LNCaP clone FGC (cell line): Measurements from ENCODE around the gene CBR3.
"Not testable (repeated sequence)": the region's sequence is repeated elsewhere in the genome, so short reads cannot be mapped to it uniquely, and the experiment has no call there.

ENCODE experiments used
- DNase-seq: peaks from one replicate; pipeline ENCODE4 v3.0.0-alpha.2; 2011; ENCODE audit warnings: low read depth
- H3K4me3 ChIP-seq: 2 replicates; pipeline ENCODE4 v1.5.1; 2011; ENCODE audit warnings: mild to moderate bottlenecking, low read depth, low read length, control low read depth
- TF ChIP-seq, protein P1 (sequence below): IDR thresholded peaks from 2 replicates; pipeline ENCODE4 v1.5.1; 2012; ENCODE audit warnings: mild to moderate bottlenecking; ENCODE audit not compliant: control insufficient read depth, insufficient read depth; ENCODE audit errors: extremely low read depth

Gene CBR3

DNA sequence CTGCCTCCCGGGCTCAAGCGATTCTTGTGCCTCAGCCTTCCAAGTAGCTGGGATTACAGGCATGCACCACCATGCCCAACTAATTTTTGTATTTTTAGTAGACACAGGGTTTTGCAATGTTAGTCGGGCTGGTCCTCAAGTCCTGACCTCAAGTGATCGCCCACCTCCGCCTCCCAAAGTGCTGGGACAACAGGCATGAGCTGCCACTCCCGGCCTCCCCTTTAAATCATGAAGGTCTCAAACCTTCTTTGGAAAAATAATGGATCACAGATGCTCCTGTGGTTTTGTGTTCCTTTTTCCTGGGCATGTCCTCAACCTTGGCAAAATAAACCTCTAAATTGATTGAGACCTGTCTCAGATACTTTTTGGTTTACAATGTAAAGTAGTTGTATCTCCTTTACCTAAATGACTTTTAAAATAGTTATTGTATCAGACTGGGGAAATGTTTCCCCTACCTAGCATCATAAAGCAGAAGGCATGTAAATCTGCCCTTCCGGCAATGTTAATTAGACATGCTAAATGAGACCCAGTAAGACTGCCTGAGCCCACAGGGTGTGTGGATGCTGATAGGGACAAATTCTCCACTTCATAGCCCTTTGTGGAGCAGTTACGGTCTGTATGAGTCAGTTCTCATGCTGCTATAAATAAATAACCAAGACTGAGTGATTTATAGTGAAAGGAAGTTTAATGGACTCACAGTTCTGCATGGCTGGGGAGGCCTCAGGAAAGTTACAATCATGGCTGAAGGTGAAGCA lies 37.3 kb upstream of the CBR3 start:
- H3K4me3 ChIP-seq: no peak overlapping the region
- no peak for DNase-seq

DNA sequence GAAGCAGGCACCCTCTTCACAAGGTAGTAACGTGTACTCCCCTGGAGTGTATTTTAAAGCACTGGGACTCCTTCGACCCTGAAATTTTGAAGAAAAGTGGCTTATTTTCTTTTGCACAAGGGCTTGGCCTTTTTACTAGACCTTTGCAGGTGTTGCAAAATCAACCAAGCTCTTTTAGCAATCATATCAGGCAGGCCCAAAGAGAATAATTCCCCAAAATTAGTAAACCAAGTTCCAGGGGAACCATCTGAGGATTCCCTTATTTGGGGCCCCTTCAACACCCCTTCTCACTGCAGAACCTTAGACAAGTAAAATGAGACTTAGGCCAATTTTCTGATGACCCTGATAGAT lies 36.7 kb upstream of the CBR3 start:
- no peak for DNase-seq
- no peak overlapping the region for H3K4me3 ChIP-seq
- TF ChIP-seq, protein P1, sequence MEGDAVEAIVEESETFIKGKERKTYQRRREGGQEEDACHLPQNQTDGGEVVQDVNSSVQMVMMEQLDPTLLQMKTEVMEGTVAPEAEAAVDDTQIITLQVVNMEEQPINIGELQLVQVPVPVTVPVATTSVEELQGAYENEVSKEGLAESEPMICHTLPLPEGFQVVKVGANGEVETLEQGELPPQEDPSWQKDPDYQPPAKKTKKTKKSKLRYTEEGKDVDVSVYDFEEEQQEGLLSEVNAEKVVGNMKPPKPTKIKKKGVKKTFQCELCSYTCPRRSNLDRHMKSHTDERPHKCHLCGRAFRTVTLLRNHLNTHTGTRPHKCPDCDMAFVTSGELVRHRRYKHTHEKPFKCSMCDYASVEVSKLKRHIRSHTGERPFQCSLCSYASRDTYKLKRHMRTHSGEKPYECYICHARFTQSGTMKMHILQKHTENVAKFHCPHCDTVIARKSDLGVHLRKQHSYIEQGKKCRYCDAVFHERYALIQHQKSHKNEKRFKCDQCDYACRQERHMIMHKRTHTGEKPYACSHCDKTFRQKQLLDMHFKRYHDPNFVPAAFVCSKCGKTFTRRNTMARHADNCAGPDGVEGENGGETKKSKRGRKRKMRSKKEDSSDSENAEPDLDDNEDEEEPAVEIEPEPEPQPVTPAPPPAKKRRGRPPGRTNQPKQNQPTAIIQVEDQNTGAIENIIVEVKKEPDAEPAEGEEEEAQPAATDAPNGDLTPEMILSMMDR: no peak

More for the DNA sequence above, 37.3 kb upstream of the CBR3 start:
- TF ChIP-seq, protein P1: no peak

DNA sequence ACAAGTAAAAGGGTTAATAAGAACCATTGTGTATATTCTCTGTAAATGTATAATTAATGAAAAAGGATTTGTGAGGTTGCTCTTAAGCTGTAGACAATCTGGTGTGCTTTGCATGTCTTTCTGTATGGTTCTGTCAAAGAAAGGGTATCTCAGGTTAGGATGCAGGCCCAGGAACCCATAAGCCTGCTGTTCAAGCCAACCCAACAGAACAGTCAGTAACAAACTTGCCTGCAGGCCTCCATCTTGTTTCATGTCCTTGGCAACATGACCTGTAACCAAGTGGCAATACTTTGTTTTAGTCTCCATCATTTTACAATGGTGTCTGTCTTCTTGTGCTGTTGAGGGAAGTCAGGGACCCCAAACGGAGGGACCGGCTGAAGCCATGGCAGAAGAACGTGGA lies 35.9 kb upstream of the CBR3 start:
- DNase-seq: no peak
- no peak overlapping the region for H3K4me3 ChIP-seq
- TF ChIP-seq, protein P1: no peak

DNA sequence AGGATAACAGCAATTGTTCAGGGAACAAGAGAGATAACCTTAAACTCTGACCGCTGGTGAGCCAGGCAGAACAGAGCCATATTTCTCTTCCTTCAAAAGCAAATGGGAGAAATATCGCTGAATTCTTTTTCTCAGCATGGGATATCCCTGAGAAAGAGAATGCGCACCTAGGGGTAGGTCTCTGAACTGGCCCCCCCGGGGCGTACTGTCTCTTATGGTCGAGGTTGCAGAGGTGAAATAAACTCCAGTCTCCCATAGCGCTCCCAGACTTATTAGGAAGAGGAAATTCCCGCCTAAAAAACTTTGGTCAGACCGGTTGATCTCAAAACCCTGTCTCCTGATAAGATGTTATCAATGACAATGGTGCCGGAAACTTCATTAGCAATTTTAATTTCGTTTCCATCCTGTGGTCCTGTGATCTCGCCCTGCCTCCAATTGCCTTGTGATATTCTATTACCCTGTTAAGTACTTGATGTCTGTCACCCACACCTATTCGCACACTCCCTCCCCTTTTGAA lies 35.1 kb upstream of the CBR3 start:
- not testable (repeated sequence) for DNase-seq, H3K4me3 ChIP-seq

DNA sequence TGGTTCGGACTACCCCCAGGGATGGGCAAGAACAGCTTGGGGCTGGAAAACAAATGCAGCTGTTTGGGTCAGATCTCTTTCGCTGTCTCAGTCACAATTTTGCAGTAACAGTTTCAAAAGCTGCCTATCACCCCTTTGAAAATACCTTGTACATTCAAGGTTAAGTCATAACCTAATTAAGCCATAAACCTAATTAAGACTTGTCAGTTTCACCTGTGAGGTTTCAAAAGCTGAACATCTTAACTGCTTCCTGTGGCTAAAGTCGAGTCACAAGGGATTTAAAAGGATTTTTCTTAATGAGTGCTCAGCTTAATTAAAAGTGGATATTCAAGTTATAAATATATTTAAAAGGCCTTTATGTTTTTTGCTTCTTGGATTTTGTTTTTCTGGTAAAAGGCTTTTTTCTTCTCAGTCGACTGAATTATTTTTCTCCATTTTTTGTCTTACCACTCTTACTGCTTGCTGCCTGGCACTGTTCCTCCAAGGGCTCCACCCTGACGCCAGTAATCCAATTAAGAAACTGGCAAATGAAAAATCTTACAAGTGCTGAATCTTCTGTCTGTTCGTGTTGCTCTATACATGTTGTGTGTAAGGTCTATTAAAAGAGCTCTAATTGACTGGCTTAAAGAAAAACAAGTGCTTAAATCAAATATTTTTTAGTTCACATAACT lies 33.8 kb upstream of the CBR3 start:
- DNase-seq: no peak
- TF ChIP-seq, protein P1: no peak

DNA sequence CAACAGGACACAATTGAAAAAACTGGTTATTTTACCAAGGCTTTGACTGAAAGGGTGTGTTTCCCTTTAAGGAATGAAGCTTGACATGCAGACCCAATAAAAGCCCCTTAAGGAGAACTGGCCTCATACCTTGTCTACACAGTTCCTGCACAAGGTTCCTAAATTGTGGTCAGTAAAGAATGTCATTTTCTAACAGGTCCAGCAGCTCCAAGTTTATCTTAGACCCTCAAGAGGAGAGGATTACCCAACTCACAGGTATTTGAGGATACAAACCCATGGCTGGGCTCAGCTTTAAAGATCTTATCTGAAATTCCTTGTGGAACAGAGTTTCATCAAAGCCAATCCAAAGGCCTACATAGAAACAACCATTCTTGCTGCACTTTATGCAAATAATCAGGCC lies 31.4 kb upstream of the CBR3 start:
- DNase-seq: no peak
- TF ChIP-seq, protein P1: no peak
- H3K4me3 ChIP-seq: no peak overlapping the region

More for the DNA sequence above, 33.8 kb upstream of the CBR3 start:
- no peak overlapping the region for H3K4me3 ChIP-seq
